NCI-H460 (cell line): ENCODE results near the gene KLHL4. TPM values are rescaled to one million over a fixed set of nuclear protein-coding genes. Genes with fewer than 3 reads are reported as not detected.
A peak's percentile ranks its signal among the peaks of the same experiment; 100 is the strongest.
"Not testable (repeated sequence)": the region's sequence is repeated elsewhere in the genome, so short reads cannot be mapped to it uniquely, and the experiment has no call there.

Experiments
- DNase-seq: peaks from one replicate; pipeline ENCODE4 v3.0.0-alpha.2; 2016; ENCODE audit warnings: low read depth; ENCODE audit errors: extremely low read depth
- polyA plus RNA-seq: library from polyadenylated mRNA; depleted of rRNA; stranded (reverse); fragments of >200 nt; gene quantifications from 2 replicates; pipeline ENCODE4 v1.2.3, GENCODE V29; 2014; cell fraction: nucleus; rRNA removed
- total RNA-seq: library from RNA; depleted of rRNA; stranded (reverse); fragments of >200 nt; shearing (Covaris generic); gene quantifications from 2 replicates; pipeline ENCODE4 v1.2.3, GENCODE V29; 2014; rRNA removed

The KLHL4 gene
- total RNA-seq: 5.2 and 5.8 TPM in 2 replicates
- polyA plus RNA-seq: 5.1 and 5.2 TPM in 2 replicates

- peak; percentile 55 for DNase-seq
These were observed at the start of gene KLHL4 for GRCh38 chrX:87517571-87518141. KLHL4 (plus strand) TSS chrX:87517802; CDS start chrX:87517894, 92 bp downstream.

GRCh38 chrX:87468941-87469340 is 48.7 kb upstream of the KLHL4 start:
- DNase-seq: no peak

- DNase-seq: no peak
These were observed 41.8 kb upstream of the KLHL4 start for GRCh38 chrX:87475793-87476192.

DNA sequence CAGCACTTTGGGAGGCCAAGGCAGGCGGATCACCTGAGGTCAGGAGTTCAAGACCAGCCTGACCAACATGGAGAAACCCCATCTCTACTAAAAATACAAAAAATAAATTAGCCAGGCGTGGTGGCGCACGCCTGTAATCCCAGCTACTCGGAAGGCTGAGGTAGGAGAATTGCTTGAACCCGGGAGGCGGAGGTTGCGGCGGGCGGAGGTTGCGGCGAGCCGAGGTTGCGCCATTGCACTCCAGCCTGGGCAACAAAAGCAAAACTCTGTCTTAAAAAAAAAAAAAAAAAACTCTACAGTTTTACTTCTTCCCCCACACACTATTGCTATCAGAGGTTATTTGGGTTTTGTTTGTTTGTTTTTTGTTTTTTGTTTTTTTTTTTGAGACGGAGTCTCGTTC is 38.9 kb upstream of the KLHL4 start:
- DNase-seq: not testable (repeated sequence)

DNA sequence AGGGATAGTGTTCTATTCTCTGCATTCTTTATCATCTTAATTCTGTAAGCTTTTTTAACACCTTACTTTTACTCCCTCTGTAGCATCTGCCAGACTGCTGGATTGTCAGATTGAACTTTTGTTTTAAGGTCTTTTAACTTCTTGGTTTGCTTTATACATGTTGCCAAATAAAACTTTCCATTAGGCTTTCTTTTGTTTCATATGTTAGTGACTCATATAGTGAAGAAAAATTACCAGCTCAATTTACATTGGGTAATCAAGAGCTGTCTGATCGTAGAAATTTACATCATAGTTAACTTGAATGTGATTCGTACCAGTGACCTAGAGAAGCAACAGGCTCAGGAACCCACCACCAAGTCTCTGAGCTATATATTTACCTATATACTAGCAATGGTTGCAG is 28.5 kb upstream of the KLHL4 start:
- no peak for DNase-seq

DNA sequence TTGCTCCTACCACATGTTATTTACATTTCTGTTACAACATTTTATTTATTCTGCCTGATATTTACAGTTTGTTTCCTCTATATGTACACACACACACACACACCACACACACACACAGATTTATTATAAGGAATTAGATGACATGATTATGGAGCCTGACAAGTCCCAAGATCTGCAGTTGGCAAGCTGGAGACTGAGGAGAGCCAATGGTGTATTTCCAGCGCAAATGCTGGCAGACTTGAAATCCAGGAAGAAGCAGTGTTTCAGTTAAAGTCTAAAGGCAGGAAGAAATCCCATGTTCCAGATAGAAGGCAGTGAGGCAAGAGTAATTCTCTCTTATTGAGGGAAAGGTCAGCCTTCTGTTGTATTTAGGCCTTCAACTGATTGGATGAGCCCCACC is 1.8 kb upstream of the KLHL4 start:
- no peak for DNase-seq

DNA sequence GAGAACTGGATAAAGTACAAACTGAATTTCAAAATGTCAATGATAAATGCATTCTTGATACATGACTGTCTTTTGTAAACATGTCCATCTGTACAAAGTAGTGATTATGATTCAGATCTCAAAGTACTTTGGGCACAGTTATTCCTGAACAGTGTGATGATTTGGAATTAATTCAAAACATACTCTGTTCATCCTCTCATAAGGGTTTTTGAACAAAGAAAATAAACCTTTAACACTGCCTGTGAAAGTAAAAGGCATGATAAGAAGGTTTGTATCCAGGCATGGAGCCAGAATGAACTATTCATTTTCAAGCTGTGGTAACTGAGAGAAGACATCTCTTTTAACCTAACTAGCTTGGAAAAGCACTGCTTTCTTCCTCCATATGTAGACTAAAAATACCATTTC is 883 bp upstream of the KLHL4 start:
- no peak for DNase-seq

GRCh38 chrX:87518504-87518903 is 902 bp downstream of the KLHL4 start:
- DNase-seq: no peak

DNA sequence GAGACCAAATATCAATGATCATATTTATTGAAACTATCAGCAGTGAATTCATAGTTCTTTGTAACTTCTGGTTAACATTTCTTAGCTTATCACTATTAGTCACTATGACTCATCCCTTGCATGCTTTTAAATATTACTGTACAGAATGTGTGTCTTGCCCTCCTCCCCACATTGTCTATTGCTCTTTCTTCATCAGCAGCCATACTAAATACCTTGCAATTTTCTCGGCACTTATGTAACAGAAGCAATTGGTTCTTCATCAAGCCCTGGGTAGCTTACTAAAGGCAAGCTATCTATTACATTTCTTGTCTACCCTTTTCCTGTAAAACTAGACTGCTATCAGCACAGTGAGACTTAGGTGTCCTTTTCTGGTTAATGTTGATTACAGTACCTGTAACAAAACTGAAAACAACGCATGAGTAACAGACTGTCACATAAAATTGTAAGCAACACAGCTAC is 8.2 kb downstream of the KLHL4 start:
- peak; percentile 76 for DNase-seq

GRCh38 chrX:87526281-87526680 is 8.7 kb downstream of the KLHL4 start:
- no peak for DNase-seq

DNA sequence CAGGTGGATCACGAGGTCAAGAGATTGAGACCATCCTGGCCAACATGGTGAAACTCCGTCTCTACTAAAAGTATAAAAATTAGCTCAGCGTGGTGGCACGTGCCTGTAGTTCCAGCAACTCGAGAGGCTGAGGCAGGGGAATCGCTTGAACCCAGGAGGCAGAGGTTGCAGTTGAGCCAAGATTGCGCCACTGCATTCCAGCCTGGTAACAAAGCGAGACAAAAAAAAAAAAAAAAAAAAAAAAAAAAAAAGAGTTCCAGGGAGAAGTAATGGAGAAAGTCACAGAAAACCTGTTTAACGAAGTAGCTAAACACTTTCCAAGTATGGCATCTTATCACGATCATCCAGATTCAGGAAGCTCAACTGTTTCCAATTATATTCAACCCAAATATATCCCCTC is 10.9 kb downstream of the KLHL4 start:
- no peak for DNase-seq

GRCh38 chrX:87571964-87572363 is 54.4 kb downstream of the KLHL4 start:
- DNase-seq: peak; percentile 41

DNA sequence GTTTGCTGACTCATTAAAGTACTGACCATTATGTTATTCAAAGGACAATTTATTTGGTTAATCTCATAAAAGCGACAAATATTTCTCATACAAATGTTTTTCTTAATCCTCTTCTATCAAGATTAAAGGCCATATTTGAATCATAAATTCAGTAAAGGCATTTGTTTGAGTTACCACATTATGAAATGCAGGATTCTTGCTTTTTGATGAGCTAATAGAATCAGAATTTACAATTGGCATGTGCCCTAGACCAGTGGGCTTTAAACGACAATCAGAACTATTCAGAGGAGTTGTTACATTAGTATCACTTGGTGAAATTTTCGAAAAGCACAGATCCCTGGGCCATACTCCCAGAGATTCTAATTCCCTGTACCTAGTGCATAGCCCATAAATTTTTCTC is 55.3 kb downstream of the KLHL4 start:
- DNase-seq: peak; percentile 28

GRCh38 chrX:87578978-87579377 is 61.4 kb downstream of the KLHL4 start:
- no peak for DNase-seq

DNA sequence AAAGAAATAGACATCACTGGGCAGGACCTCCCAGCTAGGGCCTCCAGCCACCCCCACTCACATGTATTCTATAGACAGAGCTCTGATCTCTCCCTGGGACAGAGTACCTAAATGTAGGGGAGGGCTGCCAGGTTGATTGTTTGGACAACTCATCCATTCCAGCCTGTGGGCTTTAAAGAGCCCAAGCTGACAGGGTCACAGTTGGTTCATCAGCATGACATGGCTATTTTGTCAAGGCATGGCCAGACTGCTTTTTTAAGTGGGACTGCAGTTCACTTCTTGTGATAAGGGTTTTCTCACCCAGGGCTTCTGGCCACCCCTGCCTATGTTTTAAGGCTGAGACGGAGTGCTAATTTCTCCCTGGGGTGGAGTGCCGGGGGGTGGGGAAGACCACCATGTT is 63.3 kb downstream of the KLHL4 start:
- no peak for DNase-seq

DNA sequence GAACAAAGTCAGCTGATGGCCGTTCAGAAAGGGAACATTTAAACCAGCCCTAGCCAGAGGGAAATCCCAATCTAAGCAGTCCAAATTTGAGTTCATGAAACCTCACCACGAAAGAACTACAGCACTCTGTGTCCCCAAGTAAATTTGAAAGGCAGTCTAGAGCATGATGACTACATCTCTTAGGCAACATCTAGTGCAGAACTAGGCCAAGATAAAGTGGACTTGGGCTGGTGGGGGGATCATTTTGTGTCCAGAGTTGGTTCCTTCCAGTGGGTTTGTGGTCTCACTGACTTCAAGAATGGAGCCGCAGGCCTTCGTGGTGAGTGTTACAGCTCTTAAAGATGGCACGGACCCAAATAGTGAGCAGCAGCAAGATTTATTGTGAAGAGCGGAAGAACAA is 64.9 kb downstream of the KLHL4 start:
- no peak for DNase-seq

DNA sequence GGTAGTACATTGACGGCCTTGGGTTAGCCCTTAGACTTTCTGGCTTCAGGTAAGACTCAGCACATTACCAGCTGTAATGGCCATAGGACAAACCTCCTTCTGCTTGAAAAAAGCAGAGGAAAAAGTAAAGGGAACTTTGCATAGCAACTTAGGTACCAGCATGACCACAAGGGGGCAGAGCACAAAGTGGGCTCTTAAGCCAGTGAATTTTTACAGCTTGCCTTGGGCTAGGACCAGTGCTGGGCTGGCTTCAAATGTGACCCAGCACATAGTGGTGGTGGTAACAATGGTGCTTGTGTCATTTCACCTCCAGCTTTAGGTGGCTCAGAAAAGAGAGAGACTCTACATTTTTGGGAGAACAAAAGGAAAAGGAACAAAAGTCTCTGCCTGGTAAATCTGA is 66.1 kb downstream of the KLHL4 start:
- no peak for DNase-seq

DNA sequence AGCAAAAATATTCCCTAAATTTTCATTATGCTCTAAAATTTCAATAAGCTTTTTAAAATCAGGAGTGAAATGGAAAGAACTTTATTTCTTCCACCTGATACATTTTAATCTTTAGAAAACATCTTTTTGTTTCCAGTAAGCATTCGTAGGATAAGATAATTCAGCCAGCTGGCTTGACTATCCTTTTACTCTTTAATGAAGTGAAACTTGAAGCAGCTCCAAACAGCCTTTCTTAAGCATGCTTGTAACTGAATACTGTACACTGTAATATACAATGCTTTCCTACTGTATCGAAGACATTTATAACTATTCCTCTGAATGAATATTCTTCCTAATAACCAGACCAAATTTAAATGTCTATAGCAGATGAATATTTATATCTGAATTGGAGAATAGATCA is 98.8 kb downstream of the KLHL4 start:
- DNase-seq: no peak

DNA sequence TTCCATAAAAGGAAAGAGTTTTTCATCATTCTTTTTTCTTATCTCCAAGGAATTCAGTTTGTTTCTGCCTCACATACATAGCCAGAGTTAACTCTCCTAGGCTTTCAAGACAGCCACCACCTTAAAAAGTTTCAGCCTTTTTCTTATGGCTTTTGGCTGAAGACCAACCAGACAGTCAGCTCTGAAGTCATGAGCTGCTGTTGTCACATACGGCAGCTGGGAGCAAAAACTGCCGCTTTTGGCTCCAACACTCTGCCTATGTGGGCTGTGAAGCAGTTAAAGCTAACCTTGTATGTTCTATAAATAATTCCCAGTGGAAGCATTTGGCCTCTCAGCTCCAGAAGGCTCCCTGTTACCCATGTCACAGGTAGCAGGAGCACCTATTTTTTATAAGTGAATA is 104.1 kb downstream of the KLHL4 start:
- DNase-seq: peak; percentile 7

DNA sequence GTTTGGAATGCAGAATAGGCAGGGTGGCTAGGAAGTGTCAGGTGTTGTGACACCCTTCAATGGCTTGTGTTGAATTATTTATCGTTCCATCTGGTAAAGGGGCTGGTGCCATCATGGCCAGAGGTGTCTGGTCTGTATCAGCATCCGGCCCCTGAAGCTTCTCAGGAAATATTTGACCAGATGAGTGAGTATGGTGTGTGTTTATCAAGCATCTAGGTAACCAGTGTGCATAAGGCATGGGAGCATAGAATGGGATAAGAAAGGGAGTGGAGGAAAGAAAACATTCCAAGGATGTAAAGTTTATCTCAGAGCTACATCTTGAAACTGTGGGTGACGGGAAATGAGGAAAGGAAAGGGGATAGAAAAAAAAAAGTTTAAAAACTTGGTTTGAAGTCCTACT is 109.4 kb downstream of the KLHL4 start:
- DNase-seq: no peak

- no peak for DNase-seq
These were observed 116.8 kb downstream of the KLHL4 start for GRCh38 chrX:87634361-87634760.

GRCh38 chrX:87636533-87636932 is 118.9 kb downstream of the KLHL4 start:
- DNase-seq: no peak

- not testable (repeated sequence) for DNase-seq
These were observed 123.8 kb downstream of the KLHL4 start for GRCh38 chrX:87641439-87641838.
